ENCODE data around the gene UNC45B. TPM values are rescaled to one million over a fixed set of nuclear protein-coding genes. Genes with fewer than 3 reads are reported as not detected.
A peak's percentile ranks its signal among the peaks of the same experiment; 100 is the strongest.
"Not testable (repeated sequence)": the region's sequence is repeated elsewhere in the genome, so short reads cannot be mapped to it uniquely, and the experiment has no call there.

The UNC45B gene
- total and polyA plus RNA-seq, 7 experiments from 2014 or later = 0.10 to 0.62 (median 0.22) TPM

GRCh38 chr17:35176897-35177296 lies 29.3 kb downstream of the UNC45B start:
- POLR2A ChIA-PET = interaction anchor here (1.0 to 2.8 kb wide), 2 partner anchors 37 to 55 kb away, joined by 3 to 9 read pairs; no protein-coding TSS in a partner anchor
- ATAC-seq (no peak), DNase-seq (no peak)
- Mint-ChIP-seq H3K27me3 (no peaks in the 10 kb centered on the region), H3K36me3 (peaks cover 0 to 14% (median 0%) of the 10 kb centered on the region in 5 donors), H3K4me3 (peak overlapping the region in 8 of 10 donors; percentile 47 to 85 (median 72)), H3K27ac (peak overlapping the region; percentile 85 to 99 (median 91)), H3K4me1 (peaks cover 51 to 92% (median 75%) of the 10 kb centered on the region in 7 donors), H3K9me3 (peaks cover 0 to 9% (median 0%) of the 10 kb centered on the region in 11 donors)
- Histone ChIP-seq H3K36me3 (ENCODE audit: control insufficient read depth in 2 of 3, insufficient read depth in 3 of 3, low read length in 3 of 3) (no peaks in the 10 kb centered on the region), H3K27me3 (ENCODE audit: control insufficient read depth in 2 of 2, insufficient read depth in 2 of 2, low read length in 2 of 2) (no peaks in the 10 kb centered on the region), H3K9me3 (ENCODE audit: control insufficient read depth in 2 of 3, low read length in 3 of 3) (no peaks in the 10 kb centered on the region), H3K27ac (ENCODE audit: low read depth, low read length) (peak overlapping the region; percentile 42), H3K4me1 (ENCODE audit: control insufficient read depth in 2 of 2, insufficient read depth in 2 of 2, low read length in 2 of 2) (peaks cover 28 to 40% of the 10 kb centered on the region in 2 donors), H3K4me3 (ENCODE audit: low read length) (no peak overlapping the region)
- CTCF ChIA-PET = interaction anchor here (1.2 kb wide), 1 partner anchor 34 kb away, joined by 6 read pairs; no protein-coding TSS in a partner anchor
- intact Hi-C loops (cut with micrococcal nuclease) = loop anchor here (1.0 kb wide), 3 partner anchors 11 to 65 kb away; no protein-coding TSS in a partner anchor

GRCh38 chr17:35179379-35179778 lies 31.8 kb downstream of the UNC45B start:
- H3K9me3 ChIP-seq (ENCODE audit: control insufficient read depth in 2 of 3, low read length in 3 of 3); intact Hi-C loops (cut with micrococcal nuclease); H3K4me3 ChIP-seq (ENCODE audit: low read length); ATAC-seq; H3K36me3 ChIP-seq (ENCODE audit: control insufficient read depth in 2 of 3, insufficient read depth in 3 of 3, low read length in 3 of 3); H3K27me3 ChIP-seq (ENCODE audit: control insufficient read depth in 2 of 2, insufficient read depth in 2 of 2, low read length in 2 of 2); CTCF ChIA-PET; H3K9me3 Mint-ChIP-seq; DNase-seq; H3K27ac ChIP-seq (ENCODE audit: low read depth, low read length); H3K27me3 Mint-ChIP-seq: not testable (repeated sequence)
- Mint-ChIP-seq H3K4me1 (peaks cover 47 to 87% (median 75%) of the 10 kb centered on the region in 7 donors), H3K4me3 (peak overlapping the region in 1 of 10 donors; percentile 32), H3K27ac (peak overlapping the region in 3 of 9 donors; percentile 51 to 90 (median 57)), H3K36me3 (peaks cover 0 to 10% (median 0%) of the 10 kb centered on the region in 5 donors)
- POLR2A ChIA-PET = interaction anchor here (0.9 to 1.9 kb wide), 5 partner anchors 8 to 62 kb away, joined by 3 to 6 read pairs (median 3); no protein-coding TSS in a partner anchor
- peaks cover 20 to 36% of the 10 kb centered on the region in 2 donors for H3K4me1 ChIP-seq (ENCODE audit: control insufficient read depth in 2 of 2, insufficient read depth in 2 of 2, low read length in 2 of 2)

DNA sequence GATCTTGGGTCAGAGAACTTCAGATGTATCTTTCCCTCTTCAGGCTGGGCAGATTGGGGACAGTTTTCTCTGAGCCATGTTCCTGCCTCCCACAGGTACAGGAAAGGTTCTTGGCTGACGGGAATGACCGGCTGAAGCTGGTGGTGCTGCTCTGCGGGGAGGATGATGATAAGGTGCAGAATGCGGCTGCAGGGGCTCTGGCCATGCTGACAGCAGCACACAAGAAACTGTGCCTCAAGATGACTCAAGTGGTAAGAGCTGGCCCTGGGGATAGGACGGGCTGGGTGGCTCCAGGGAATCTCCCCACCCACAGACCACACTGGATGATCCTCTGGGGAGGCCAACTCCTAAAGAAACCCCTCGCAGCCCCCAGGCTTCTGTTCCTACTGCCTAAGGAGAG lies 35.7 kb downstream of the UNC45B start:
- H3K27me3 Mint-ChIP-seq = no peaks in the 10 kb centered on the region
- no peak for ATAC-seq
- Histone ChIP-seq H3K4me3 (ENCODE audit: low read length) (no peak overlapping the region), H3K27ac (ENCODE audit: low read depth, low read length) (no peak overlapping the region), H3K36me3 (ENCODE audit: control insufficient read depth in 2 of 3, insufficient read depth in 3 of 3, low read length in 3 of 3) (no peaks in the 10 kb centered on the region), H3K9me3 (ENCODE audit: control insufficient read depth in 2 of 3, low read length in 3 of 3) (no peaks in the 10 kb centered on the region), H3K4me1 (ENCODE audit: control insufficient read depth in 2 of 2, insufficient read depth in 2 of 2, low read length in 2 of 2) (peaks cover 13 to 32% of the 10 kb centered on the region in 2 donors), H3K27me3 (ENCODE audit: control insufficient read depth in 2 of 2, insufficient read depth in 2 of 2, low read length in 2 of 2) (no peaks in the 10 kb centered on the region)
- H3K9me3 Mint-ChIP-seq = peaks cover 0 to 5% (median 0%) of the 10 kb centered on the region in 11 donors
- no peak for DNase-seq
- intact Hi-C loops (cut with micrococcal nuclease) = no loop called here
- H3K4me3 Mint-ChIP-seq = no peak overlapping the region
- ChIA-PET CTCF (interaction anchor here (0.6 to 1.3 kb wide), 3 partner anchors 57 to 352 kb away, joined by 3 to 4 read pairs (median 3); no protein-coding TSS in a partner anchor), POLR2A (interaction anchor here (0.9 to 3.2 kb wide), 6 partner anchors 9 to 61 kb away, joined by 3 to 21 read pairs (median 5); partner anchors contain the start of gene SLFN5)
- peak overlapping the region in 3 of 9 donors; percentile 18 to 78 (median 54) for H3K27ac Mint-ChIP-seq
- H3K4me1 Mint-ChIP-seq = peaks cover 40 to 83% (median 71%) of the 10 kb centered on the region in 7 donors
- H3K36me3 Mint-ChIP-seq = peaks cover 0 to 11% (median 0%) of the 10 kb centered on the region in 5 donors

GRCh38 chr17:35184274-35184673 lies 36.7 kb downstream of the UNC45B start:
- POLR2A ChIA-PET = interaction anchor here (0.5 to 3.2 kb wide), 8 partner anchors 9 to 350 kb away, joined by 3 to 21 read pairs (median 4); partner anchors contain the start of gene SLFN5
- CTCF ChIA-PET = interaction anchor here (1.3 kb wide), 1 partner anchor 56 kb away, joined by 3 read pairs; no protein-coding TSS in a partner anchor
- peaks cover 44 to 84% (median 74%) of the 10 kb centered on the region in 7 donors for H3K4me1 Mint-ChIP-seq

GRCh38 chr17:35185849-35186248 lies 38.2 kb downstream of the UNC45B start:
- intact Hi-C loops (cut with micrococcal nuclease) = no loop called here
- H3K27ac ChIP-seq (ENCODE audit: low read depth, low read length) = no peak overlapping the region
- H3K36me3 Mint-ChIP-seq = peaks cover 0 to 7% (median 0%) of the 10 kb centered on the region in 5 donors
- H3K9me3 Mint-ChIP-seq = peaks cover 0 to 5% (median 0%) of the 10 kb centered on the region in 11 donors
- no peaks in the 10 kb centered on the region for H3K27me3 Mint-ChIP-seq
- H3K36me3 ChIP-seq (ENCODE audit: control insufficient read depth in 2 of 3, insufficient read depth in 3 of 3, low read length in 3 of 3) = no peaks in the 10 kb centered on the region
- peak overlapping the region in 6 of 9 donors; percentile 14 to 92 (median 55) for H3K27ac Mint-ChIP-seq
- DNase-seq = no peak
- H3K4me3 Mint-ChIP-seq = peak overlapping the region in 1 of 10 donors; percentile 23
- H3K27me3 ChIP-seq (ENCODE audit: control insufficient read depth in 2 of 2, insufficient read depth in 2 of 2, low read length in 2 of 2) = no peaks in the 10 kb centered on the region
- no peak overlapping the region for H3K4me3 ChIP-seq (ENCODE audit: low read length)
- H3K9me3 ChIP-seq (ENCODE audit: control insufficient read depth in 2 of 3, low read length in 3 of 3) = no peaks in the 10 kb centered on the region
- H3K4me1 ChIP-seq (ENCODE audit: control insufficient read depth in 2 of 2, insufficient read depth in 2 of 2, low read length in 2 of 2) = peaks cover 14 to 44% of the 10 kb centered on the region in 2 donors
- peak; percentile 65 for ATAC-seq
- H3K4me1 Mint-ChIP-seq = peaks cover 36 to 84% (median 71%) of the 10 kb centered on the region in 7 donors
- ChIA-PET CTCF (no interaction called here), POLR2A (interaction anchor here (0.6 to 1.6 kb wide), 6 partner anchors 20 to 58 kb away, joined by 3 to 7 read pairs (median 3); partner anchors contain the start of gene SLFN5)

More at GRCh38 chr17:35184274-35184673, 36.7 kb downstream of the UNC45B start:
- Histone ChIP-seq H3K27me3 (ENCODE audit: control insufficient read depth in 2 of 2, insufficient read depth in 2 of 2, low read length in 2 of 2) (no peaks in the 10 kb centered on the region), H3K4me3 (ENCODE audit: low read length) (no peak overlapping the region), H3K4me1 (ENCODE audit: control insufficient read depth in 2 of 2, insufficient read depth in 2 of 2, low read length in 2 of 2) (peaks cover 14 to 41% of the 10 kb centered on the region in 2 donors), H3K9me3 (ENCODE audit: control insufficient read depth in 2 of 3, low read length in 3 of 3) (no peaks in the 10 kb centered on the region), H3K27ac (ENCODE audit: low read depth, low read length) (no peak overlapping the region), H3K36me3 (ENCODE audit: control insufficient read depth in 2 of 3, insufficient read depth in 3 of 3, low read length in 3 of 3) (no peaks in the 10 kb centered on the region)
- Mint-ChIP-seq H3K27ac (peak overlapping the region in 5 of 9 donors; percentile 6 to 79 (median 47)), H3K4me3 (no peak overlapping the region), H3K9me3 (peaks cover 0 to 2% (median 0%) of the 10 kb centered on the region in 11 donors), H3K36me3 (peaks cover 0 to 6% (median 0%) of the 10 kb centered on the region in 5 donors), H3K27me3 (no peaks in the 10 kb centered on the region)
- intact Hi-C loops (cut with micrococcal nuclease) = no loop called here
- ATAC-seq = no peak
- DNase-seq = no peak

DNA sequence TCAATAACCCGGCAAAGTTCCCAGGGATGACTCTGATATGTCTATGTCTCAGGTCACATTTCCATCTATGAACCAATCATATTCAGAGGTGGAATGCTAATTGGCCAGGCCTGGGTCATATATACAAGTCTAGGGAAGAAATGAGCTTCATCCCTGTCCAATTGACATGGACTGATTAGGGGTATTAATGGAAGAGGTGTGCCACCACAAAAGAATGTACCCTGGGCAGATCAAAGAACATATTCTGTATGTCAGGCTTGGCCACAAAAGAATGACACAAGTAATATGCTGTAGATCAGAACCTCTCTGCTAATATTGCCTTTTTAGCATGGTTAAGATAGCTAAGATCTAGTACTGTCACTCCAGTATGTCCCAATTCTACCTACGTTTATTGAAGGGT lies 39.9 kb downstream of the UNC45B start:
- no peaks in the 10 kb centered on the region for H3K27me3 ChIP-seq (ENCODE audit: control insufficient read depth in 2 of 2, insufficient read depth in 2 of 2, low read length in 2 of 2)
- no peak overlapping the region for H3K27ac ChIP-seq (ENCODE audit: low read depth, low read length)
- intact Hi-C loops (cut with micrococcal nuclease) = no loop called here
- ChIA-PET CTCF (interaction anchor here (1.0 to 1.5 kb wide), 3 partner anchors 26 to 54 kb away, joined by 3 to 8 read pairs (median 3); no protein-coding TSS in a partner anchor), POLR2A (interaction anchor here (0.5 to 5.1 kb wide), 9 partner anchors 9 to 349 kb away, joined by 3 to 57 read pairs (median 5); partner anchors contain the start of gene SLFN5)
- Mint-ChIP-seq H3K36me3 (peaks cover 0 to 12% (median 0%) of the 10 kb centered on the region in 5 donors), H3K4me1 (peaks cover 39 to 92% (median 73%) of the 10 kb centered on the region in 7 donors), H3K27ac (peak overlapping the region; percentile 5 to 94 (median 90)), H3K27me3 (peaks cover 0 to 3% (median 0%) of the 10 kb centered on the region in 5 donors), H3K4me3 (peak overlapping the region in 7 of 10 donors; percentile 49 to 84 (median 68)), H3K9me3 (peaks cover 0 to 5% (median 0%) of the 10 kb centered on the region in 11 donors)
- H3K4me3 ChIP-seq (ENCODE audit: low read length) = no peak overlapping the region
- ATAC-seq (no peak), DNase-seq (no peak)
- no peaks in the 10 kb centered on the region for H3K36me3 ChIP-seq (ENCODE audit: control insufficient read depth in 2 of 3, insufficient read depth in 3 of 3, low read length in 3 of 3)
- no peaks in the 10 kb centered on the region for H3K9me3 ChIP-seq (ENCODE audit: control insufficient read depth in 2 of 3, low read length in 3 of 3)
- H3K4me1 ChIP-seq (ENCODE audit: control insufficient read depth in 2 of 2, insufficient read depth in 2 of 2, low read length in 2 of 2) = peaks cover 14 to 44% of the 10 kb centered on the region in 2 donors

All from naive thymus-derived CD4-positive, alpha-beta T cell (primary cell).